Testis (tissue), 2 donors: Measurements from ENCODE around the gene ANTXR2.

Experiments
- POLR2A ChIP-seq: fragments of 450-650 bp; IDR thresholded peaks from one replicate; pipeline ENCODE4 v1.6.1; 2017; ENCODE audit warnings: antibody characterized with exemption, mild to moderate bottlenecking, moderate library complexity
- TF ChIP-seq, protein P1 (sequence below), 3 experiments: fragments of 450-650 bp in 2 of 3; fragments of 200-600 bp in 1 of 3; sonication (generic) in 1 of 3; IDR thresholded peaks; one replicate each; pipeline ENCODE4 v1.5.1; 2016 to 2019; ENCODE audit warnings: antibody characterized with exemption in 3 of 3, mild to moderate bottlenecking in 2 of 3, moderate library complexity in 1 of 3

DNA sequence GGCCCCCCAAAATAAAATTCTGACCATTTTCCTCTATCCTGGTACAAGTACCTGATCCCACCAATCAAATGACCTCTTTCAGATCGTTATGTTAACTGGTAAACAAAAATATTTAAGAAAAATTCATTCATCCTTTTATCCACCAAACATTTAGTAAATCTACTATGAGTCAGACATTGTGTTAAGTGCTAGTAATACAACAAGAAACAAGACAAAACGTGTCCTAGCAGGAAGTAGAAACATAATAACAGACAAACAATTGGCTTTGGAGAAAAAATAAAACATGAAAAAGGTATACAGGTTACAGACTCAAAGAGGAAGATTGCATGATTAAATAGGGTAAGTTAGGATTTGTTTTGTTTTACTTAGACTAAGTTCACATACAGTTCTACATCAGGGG lies 43.7 kb downstream of the ANTXR2 start:
- TF ChIP-seq, protein P1, sequence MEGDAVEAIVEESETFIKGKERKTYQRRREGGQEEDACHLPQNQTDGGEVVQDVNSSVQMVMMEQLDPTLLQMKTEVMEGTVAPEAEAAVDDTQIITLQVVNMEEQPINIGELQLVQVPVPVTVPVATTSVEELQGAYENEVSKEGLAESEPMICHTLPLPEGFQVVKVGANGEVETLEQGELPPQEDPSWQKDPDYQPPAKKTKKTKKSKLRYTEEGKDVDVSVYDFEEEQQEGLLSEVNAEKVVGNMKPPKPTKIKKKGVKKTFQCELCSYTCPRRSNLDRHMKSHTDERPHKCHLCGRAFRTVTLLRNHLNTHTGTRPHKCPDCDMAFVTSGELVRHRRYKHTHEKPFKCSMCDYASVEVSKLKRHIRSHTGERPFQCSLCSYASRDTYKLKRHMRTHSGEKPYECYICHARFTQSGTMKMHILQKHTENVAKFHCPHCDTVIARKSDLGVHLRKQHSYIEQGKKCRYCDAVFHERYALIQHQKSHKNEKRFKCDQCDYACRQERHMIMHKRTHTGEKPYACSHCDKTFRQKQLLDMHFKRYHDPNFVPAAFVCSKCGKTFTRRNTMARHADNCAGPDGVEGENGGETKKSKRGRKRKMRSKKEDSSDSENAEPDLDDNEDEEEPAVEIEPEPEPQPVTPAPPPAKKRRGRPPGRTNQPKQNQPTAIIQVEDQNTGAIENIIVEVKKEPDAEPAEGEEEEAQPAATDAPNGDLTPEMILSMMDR (IDR thresholded peaks at IDR 0.05), result no peak
- TF ChIP-seq POLR2A, result no peak
